Smooth muscle cell (in vitro differentiated cells): ENCODE results near the gene SQSTM1. TPM values are rescaled to one million over a fixed set of nuclear protein-coding genes. Genes with fewer than 3 reads are reported as not detected.

Experiments
- DNase-seq: peaks from one replicate; lab custom pipeline; 2025; ENCODE audit not compliant: unreplicated experiment; lab: John Stamatoyannopoulos, UW
- H2AFZ ChIP-seq: fragments of 200-600 bp; sonication (generic); 2 replicates; pipeline ENCODE4 v1.6.0; 2016; ENCODE audit warnings: antibody characterized with exemption, low read depth, mild to moderate bottlenecking
- H3F3A ChIP-seq: fragments of 200-600 bp; sonication (generic); 2 replicates; pipeline ENCODE4 v1.6.0; 2017; ENCODE audit warnings: antibody characterized with exemption, low read depth
- H3K27ac ChIP-seq: fragments of 200-600 bp; sonication (generic); 2 replicates; pipeline ENCODE4 v1.5.1; 2016; ENCODE audit warnings: low read depth, mild to moderate bottlenecking
- H3K27me3 ChIP-seq: fragments of 200-600 bp; sonication (generic); 2 replicates; pipeline ENCODE4 v1.6.1; 2016; ENCODE audit warnings: low read depth, mild to moderate bottlenecking
- H3K36me3 ChIP-seq: fragments of 200-600 bp; sonication (generic); 2 replicates; pipeline ENCODE4 v1.5.1; 2016; ENCODE audit warnings: low read depth
- H3K4me1 ChIP-seq: fragments of 200-600 bp; sonication (generic); 2 replicates; pipeline ENCODE4 v1.5.1; 2016; ENCODE audit warnings: low read depth
- H3K4me2 ChIP-seq: fragments of 200-600 bp; sonication (generic); 2 replicates; pipeline ENCODE4 v1.6.0; 2016; ENCODE audit warnings: mild to moderate bottlenecking
- H3K4me3 ChIP-seq: fragments of 200-600 bp; sonication (generic); 2 replicates; pipeline ENCODE4 v1.5.1; 2016; ENCODE audit warnings: mild to moderate bottlenecking
- H3K79me2 ChIP-seq: fragments of 200-600 bp; sonication (generic); 2 replicates; pipeline ENCODE4 v1.6.0; 2016; ENCODE audit warnings: low read depth, mild to moderate bottlenecking
- H3K9ac ChIP-seq: fragments of 200-600 bp; sonication (generic); 2 replicates; pipeline ENCODE4 v1.6.0; 2016; ENCODE audit warnings: low read depth
- H3K9me3 ChIP-seq: fragments of 200-600 bp; sonication (generic); replicated peaks from 2 replicates; pipeline ENCODE4 v1.5.1; 2016; ENCODE audit warnings: low read depth
- H4K20me1 ChIP-seq: fragments of 200-600 bp; sonication (generic); 2 replicates; pipeline ENCODE4 v1.6.0; 2016; ENCODE audit warnings: low read depth
- WGBS: methylation state at CpG from one replicate; pipeline ENCODE4 v1.1.7; 2016; ENCODE audit warnings: low lambda C conversion rate; 5-methylcytosine and 5-hydroxymethylcytosine counted together
- polyA plus RNA-seq: library from polyadenylated mRNA; unstranded; fragments of >200 nt; fragmentation: Nextera tagmentation; extraction: Ambion mirVana; gene quantifications from 2 replicates; pipeline ENCODE4 v1.2.1, GENCODE V29; 2016
- total RNA-seq: library from RNA; depleted of rRNA; stranded (reverse); fragments of >200 nt; gene quantifications from 2 replicates; pipeline ENCODE4 v1.2.3, GENCODE V29; 2014
- TF ChIP-seq, protein P1 (sequence below): fragments of 200-600 bp; sonication (generic); IDR thresholded peaks from 2 replicates; pipeline ENCODE4 v1.5.1; 2017; ENCODE audit warnings: borderline replicate concordance, mild to moderate bottlenecking, antibody characterized with exemption; ENCODE audit not compliant: insufficient read depth, poor library complexity, severe bottlenecking

SQSTM1 gene
- 114 and 129 TPM in 2 replicates for total RNA-seq
- polyA plus RNA-seq: 159 and 262 TPM in 2 replicates

DNA sequence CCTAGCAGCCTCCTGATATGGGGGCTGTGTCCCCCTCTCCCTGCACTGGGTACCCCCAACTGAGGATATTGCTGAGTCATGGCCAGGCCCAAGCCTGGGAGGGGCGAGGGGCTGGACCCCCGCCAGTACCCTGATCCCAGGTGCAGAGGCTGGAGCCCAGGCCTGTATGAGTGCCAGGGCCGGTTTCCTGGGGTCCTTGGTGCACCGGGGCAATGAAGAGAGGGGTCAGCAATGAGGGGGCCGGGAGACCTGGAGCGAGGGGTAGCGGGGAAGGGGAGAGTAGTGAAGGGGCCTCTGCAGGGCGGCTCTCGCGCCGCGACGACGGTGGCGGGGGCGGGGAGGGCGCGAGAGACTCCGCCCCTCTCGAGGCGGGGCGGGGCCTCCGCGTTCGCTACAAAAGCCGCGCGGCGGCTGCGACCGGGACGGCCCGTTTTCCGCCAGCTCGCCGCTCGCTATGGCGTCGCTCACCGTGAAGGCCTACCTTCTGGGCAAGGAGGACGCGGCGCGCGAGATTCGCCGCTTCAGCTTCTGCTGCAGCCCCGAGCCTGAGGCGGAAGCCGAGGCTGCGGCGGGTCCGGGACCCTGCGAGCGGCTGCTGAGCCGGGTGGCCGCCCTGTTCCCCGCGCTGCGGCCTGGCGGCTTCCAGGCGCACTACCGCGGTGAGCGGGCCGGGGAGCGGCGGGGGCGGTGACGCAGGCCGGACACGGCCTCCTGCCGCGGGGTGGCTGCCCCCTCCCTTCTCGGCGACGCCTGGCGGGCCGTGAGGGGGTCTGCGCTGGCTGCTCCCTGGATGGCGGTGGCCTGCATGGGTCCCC is at the start of gene SQSTM1:
SQSTM1 (plus strand) TSS at position 423 of the 815 bp plus-strand sequence; CDS start at position 455, 32 bp downstream.
- Histone ChIP-seq H3K4me2 (peak within 1 kb of the TSS; percentile 96), H3K4me3 (peak within 1 kb of the TSS; percentile 95), H3K9me3 (no peaks in the 10 kb centered on the region), H3K79me2 (peaks cover 29% of the 10 kb centered on the region), H3K36me3 (no peaks in the 10 kb centered on the region), H3K27ac (peak within 1 kb of the TSS; percentile 100), H2AFZ (no peak within 1 kb of the TSS), H3K9ac (peak within 1 kb of the TSS; percentile 99), H3F3A (peaks cover 23% of the 10 kb centered on the region), H4K20me1 (peaks cover 46% of the 10 kb centered on the region), H3K4me1 (peaks cover 40% of the 10 kb centered on the region), H3K27me3 (no peaks in the 10 kb centered on the region)
- peak; percentile 66 for DNase-seq
- WGBS: 4% methylated on average over 38 of the region's 81 CpGs
- TF ChIP-seq, protein P1, sequence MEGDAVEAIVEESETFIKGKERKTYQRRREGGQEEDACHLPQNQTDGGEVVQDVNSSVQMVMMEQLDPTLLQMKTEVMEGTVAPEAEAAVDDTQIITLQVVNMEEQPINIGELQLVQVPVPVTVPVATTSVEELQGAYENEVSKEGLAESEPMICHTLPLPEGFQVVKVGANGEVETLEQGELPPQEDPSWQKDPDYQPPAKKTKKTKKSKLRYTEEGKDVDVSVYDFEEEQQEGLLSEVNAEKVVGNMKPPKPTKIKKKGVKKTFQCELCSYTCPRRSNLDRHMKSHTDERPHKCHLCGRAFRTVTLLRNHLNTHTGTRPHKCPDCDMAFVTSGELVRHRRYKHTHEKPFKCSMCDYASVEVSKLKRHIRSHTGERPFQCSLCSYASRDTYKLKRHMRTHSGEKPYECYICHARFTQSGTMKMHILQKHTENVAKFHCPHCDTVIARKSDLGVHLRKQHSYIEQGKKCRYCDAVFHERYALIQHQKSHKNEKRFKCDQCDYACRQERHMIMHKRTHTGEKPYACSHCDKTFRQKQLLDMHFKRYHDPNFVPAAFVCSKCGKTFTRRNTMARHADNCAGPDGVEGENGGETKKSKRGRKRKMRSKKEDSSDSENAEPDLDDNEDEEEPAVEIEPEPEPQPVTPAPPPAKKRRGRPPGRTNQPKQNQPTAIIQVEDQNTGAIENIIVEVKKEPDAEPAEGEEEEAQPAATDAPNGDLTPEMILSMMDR: no peak

DNA sequence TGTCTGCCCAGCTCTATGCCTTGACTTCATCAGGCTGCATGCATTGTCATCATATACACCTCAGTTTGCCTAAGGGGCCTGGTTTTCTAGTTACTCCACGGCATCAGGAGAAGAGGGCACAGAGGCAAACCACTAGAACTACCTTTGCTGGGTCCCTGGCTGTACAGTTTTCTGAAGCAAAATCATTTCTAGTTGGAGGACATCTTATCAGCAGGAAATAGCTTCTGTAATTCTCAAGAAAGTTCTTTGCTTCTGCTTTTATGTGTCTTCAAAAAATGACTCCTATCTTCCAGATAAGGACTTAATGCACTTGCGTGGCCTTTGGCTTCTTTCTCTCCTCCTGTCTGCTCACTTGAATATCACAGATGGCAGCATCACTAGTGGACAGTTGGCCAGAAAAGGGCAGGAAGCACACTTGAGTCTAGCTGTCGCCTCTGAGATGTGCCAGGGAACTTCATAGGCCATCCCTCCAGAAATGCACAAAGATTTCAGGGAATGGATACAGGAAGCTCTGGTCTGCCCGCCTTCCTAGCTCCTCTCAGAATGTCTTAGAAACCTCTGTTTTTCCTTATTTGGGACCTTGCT is 49.3 kb upstream of the SQSTM1 start:
- Histone ChIP-seq H3K4me2 (no peak overlapping the region), H3K36me3 (peaks cover 14% of the 10 kb centered on the region), H3K27me3 (no peaks in the 10 kb centered on the region), H3K9me3 (no peaks in the 10 kb centered on the region), H2AFZ (no peak overlapping the region), H3K4me1 (peaks cover 3% of the 10 kb centered on the region), H4K20me1 (peaks cover 41% of the 10 kb centered on the region), H3K4me3 (no peak overlapping the region), H3F3A (peaks cover 4% of the 10 kb centered on the region), H3K27ac (no peak overlapping the region), H3K79me2 (peaks cover 45% of the 10 kb centered on the region), H3K9ac (no peak overlapping the region)
- no peak for DNase-seq
- TF ChIP-seq, protein P1: no peak
- 78% methylated on average over 4 of the region's 4 CpGs for WGBS

- Histone ChIP-seq H2AFZ (no peak overlapping the region), H3K27ac (no peak overlapping the region), H3K36me3 (peaks cover 14% of the 10 kb centered on the region), H3F3A (no peaks in the 10 kb centered on the region), H3K9ac (no peak overlapping the region), H3K4me3 (no peak overlapping the region), H3K4me2 (no peak overlapping the region), H3K27me3 (no peaks in the 10 kb centered on the region), H3K9me3 (no peaks in the 10 kb centered on the region), H3K79me2 (peaks cover 42% of the 10 kb centered on the region), H3K4me1 (no peaks in the 10 kb centered on the region), H4K20me1 (peaks cover 32% of the 10 kb centered on the region)
- 97% methylated on average over 6 of the region's 6 CpGs for WGBS
- TF ChIP-seq, protein P1: no peak
- no peak for DNase-seq
Observed at GRCh38 chr5:179772351-179772750, 48.4 kb upstream of the SQSTM1 start.
